KMS-11 (cell line): Measurements from ENCODE around the gene TBXAS1.

Experiments
- H2AFZ ChIP-seq: fragments of 200-600 bp; sonication (generic); 2 replicates; pipeline ENCODE4 v1.6.1; 2016; ENCODE audit warnings: antibody characterized with exemption, mixed run types, low read depth
- H3K27ac ChIP-seq: fragments of 200-600 bp; sonication (generic); 2 replicates; pipeline ENCODE4 v1.6.1; 2016; ENCODE audit warnings: mild to moderate bottlenecking, mixed run types
- H3K27me3 ChIP-seq: fragments of 200-600 bp; sonication (generic); 2 replicates; pipeline ENCODE4 v1.6.1; 2017; ENCODE audit warnings: mild to moderate bottlenecking, low read depth, mixed run types, moderate library complexity; ENCODE audit not compliant: insufficient read depth
- H3K36me3 ChIP-seq: fragments of 200-600 bp; sonication (generic); 2 replicates; pipeline ENCODE4 v1.6.1; 2017; ENCODE audit warnings: mild to moderate bottlenecking, mixed run types; ENCODE audit not compliant: insufficient read depth
- H3K4me1 ChIP-seq: fragments of 200-600 bp; sonication (generic); 2 replicates; pipeline ENCODE4 v1.6.1; 2016; ENCODE audit warnings: mild to moderate bottlenecking, low read depth, mixed run types; ENCODE audit not compliant: poor library complexity, severe bottlenecking
- H3K4me2 ChIP-seq: fragments of 200-600 bp; sonication (generic); 2 replicates; pipeline ENCODE4 v1.7.0; 2016; ENCODE audit warnings: mild to moderate bottlenecking, mixed run types
- H3K4me3 ChIP-seq: fragments of 200-600 bp; sonication (generic); IDR thresholded peaks from 2 replicates; pipeline ENCODE4 v1.6.1; 2017; ENCODE audit warnings: low read depth, low read length, mixed read lengths; ENCODE audit not compliant: insufficient read depth
- H3K79me2 ChIP-seq: fragments of 200-600 bp; sonication (generic); 2 replicates; pipeline ENCODE4 v1.6.1; 2016; ENCODE audit warnings: low read depth, mixed run types; ENCODE audit not compliant: insufficient read depth
- H3K9ac ChIP-seq: fragments of 200-600 bp; sonication (generic); 2 replicates; pipeline ENCODE4 v1.6.1; 2016; ENCODE audit warnings: mild to moderate bottlenecking, mixed run types
- H4K20me1 ChIP-seq: fragments of 200-600 bp; sonication (generic); 2 replicates; pipeline ENCODE4 v1.6.1; 2016; ENCODE audit warnings: mild to moderate bottlenecking, mixed run types; ENCODE audit not compliant: insufficient read depth
- TF ChIP-seq, protein P1 (sequence below): fragments of 200-600 bp; sonication (generic); conservative IDR thresholded peaks from 2 replicates; pipeline ENCODE4 v1.6.1; 2017; ENCODE audit warnings: low read depth, mild to moderate bottlenecking, antibody characterized with exemption, low read length, moderate library complexity, mixed read lengths

The TBXAS1 gene

DNA sequence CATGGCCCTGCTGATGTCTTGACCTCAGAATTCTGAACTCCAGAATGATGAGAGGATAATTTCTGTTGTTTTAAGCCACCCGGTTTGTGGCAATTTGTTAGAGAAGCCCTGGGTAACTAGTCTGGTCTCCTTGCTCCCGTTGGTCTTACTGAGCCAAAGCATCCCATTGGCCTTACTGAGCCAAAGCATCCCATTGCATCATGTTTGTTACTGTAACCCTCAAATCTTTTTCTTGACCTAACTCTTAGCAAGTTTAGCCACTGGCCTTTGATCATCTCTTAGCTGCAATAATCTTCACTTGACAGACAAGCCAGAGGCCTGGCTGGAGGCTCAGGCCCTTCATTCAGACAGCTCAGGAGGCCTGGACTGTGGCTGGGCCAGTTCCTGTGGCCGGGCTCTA lies 21.8 kb downstream of the TBXAS1 start:
- H3K27ac ChIP-seq: no peak overlapping the region
- peaks cover 13% of the 10 kb centered on the region for H3K4me1 ChIP-seq
- H2AFZ ChIP-seq: no peak overlapping the region
- H3K27me3 ChIP-seq: no peaks in the 10 kb centered on the region
- H3K4me3 ChIP-seq: no peak overlapping the region
- H3K4me2 ChIP-seq: no peak overlapping the region
- no peaks in the 10 kb centered on the region for H3K36me3 ChIP-seq
- no peaks in the 10 kb centered on the region for H4K20me1 ChIP-seq
- no peak overlapping the region for H3K9ac ChIP-seq
- TF ChIP-seq, protein P1, sequence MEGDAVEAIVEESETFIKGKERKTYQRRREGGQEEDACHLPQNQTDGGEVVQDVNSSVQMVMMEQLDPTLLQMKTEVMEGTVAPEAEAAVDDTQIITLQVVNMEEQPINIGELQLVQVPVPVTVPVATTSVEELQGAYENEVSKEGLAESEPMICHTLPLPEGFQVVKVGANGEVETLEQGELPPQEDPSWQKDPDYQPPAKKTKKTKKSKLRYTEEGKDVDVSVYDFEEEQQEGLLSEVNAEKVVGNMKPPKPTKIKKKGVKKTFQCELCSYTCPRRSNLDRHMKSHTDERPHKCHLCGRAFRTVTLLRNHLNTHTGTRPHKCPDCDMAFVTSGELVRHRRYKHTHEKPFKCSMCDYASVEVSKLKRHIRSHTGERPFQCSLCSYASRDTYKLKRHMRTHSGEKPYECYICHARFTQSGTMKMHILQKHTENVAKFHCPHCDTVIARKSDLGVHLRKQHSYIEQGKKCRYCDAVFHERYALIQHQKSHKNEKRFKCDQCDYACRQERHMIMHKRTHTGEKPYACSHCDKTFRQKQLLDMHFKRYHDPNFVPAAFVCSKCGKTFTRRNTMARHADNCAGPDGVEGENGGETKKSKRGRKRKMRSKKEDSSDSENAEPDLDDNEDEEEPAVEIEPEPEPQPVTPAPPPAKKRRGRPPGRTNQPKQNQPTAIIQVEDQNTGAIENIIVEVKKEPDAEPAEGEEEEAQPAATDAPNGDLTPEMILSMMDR: no peak
- H3K79me2 ChIP-seq: no peaks in the 10 kb centered on the region

DNA sequence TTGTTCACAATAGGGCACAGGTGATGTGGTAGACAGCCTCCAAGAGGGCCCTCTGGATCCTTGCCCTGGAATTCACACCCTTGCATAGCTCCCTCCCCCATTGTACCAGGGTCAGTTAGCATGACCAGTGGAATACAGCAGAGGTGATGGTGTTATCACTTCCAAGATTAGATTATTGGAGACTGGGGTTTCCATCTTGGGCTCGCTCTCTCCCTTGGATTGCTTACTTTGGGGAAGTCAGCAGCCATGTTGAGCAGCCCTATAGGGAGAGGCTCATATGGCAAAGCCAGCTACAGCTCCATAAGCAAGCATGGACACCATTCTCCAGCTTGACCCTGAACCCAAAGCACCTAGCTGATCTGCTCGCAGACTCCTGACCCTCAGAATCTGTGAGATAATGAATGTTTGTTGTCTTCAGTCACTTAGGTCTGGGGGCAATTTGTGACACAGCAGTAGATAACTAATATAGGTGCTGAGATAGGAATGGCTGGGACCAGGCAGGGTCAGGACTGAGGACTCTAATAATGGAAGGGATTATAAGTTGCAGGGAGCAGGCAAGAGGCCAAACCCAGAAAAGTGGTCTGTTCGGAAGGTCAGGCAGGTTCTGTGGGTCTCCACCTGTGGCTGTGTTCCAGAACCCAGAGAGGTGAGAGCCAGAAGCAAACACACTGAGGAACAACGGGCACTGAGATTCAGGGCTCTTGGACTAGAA lies 22.9 kb downstream of the TBXAS1 start:
- TF ChIP-seq, protein P1: no peak
- no peak overlapping the region for H2AFZ ChIP-seq
- H3K27ac ChIP-seq: no peak overlapping the region
- H3K4me3 ChIP-seq: no peak overlapping the region
- H3K79me2 ChIP-seq: no peaks in the 10 kb centered on the region
- no peaks in the 10 kb centered on the region for H4K20me1 ChIP-seq
- peaks cover 15% of the 10 kb centered on the region for H3K4me1 ChIP-seq
- H3K27me3 ChIP-seq: no peaks in the 10 kb centered on the region
- no peak overlapping the region for H3K9ac ChIP-seq
- H3K4me2 ChIP-seq: no peak overlapping the region
- no peaks in the 10 kb centered on the region for H3K36me3 ChIP-seq

DNA sequence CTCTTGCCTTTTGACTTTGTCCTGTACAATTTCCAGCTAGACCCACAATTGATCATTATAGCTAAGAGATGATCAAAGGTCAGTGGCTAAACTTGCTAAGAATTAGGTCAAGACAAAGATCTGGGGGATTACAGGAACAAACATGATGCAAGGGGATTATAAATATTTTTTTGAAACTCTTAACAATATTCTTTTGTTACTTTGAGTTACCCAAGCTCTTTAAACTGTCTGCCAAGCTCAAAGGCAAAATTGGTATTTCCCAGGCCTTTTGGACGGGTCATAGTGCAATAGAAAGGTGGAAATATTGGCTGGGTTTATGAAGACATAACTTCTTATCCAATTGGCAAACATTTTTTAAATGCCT lies 23.4 kb downstream of the TBXAS1 start:
- H3K4me1 ChIP-seq: peaks cover 15% of the 10 kb centered on the region
- H3K4me3 ChIP-seq: no peak overlapping the region
- no peak overlapping the region for H3K4me2 ChIP-seq
- no peak overlapping the region for H3K27ac ChIP-seq
- no peak overlapping the region for H2AFZ ChIP-seq
- H3K9ac ChIP-seq: no peak overlapping the region
- TF ChIP-seq, protein P1: no peak
- no peaks in the 10 kb centered on the region for H3K79me2 ChIP-seq
- H3K27me3 ChIP-seq: no peaks in the 10 kb centered on the region
- no peaks in the 10 kb centered on the region for H3K36me3 ChIP-seq
- H4K20me1 ChIP-seq: no peaks in the 10 kb centered on the region

DNA sequence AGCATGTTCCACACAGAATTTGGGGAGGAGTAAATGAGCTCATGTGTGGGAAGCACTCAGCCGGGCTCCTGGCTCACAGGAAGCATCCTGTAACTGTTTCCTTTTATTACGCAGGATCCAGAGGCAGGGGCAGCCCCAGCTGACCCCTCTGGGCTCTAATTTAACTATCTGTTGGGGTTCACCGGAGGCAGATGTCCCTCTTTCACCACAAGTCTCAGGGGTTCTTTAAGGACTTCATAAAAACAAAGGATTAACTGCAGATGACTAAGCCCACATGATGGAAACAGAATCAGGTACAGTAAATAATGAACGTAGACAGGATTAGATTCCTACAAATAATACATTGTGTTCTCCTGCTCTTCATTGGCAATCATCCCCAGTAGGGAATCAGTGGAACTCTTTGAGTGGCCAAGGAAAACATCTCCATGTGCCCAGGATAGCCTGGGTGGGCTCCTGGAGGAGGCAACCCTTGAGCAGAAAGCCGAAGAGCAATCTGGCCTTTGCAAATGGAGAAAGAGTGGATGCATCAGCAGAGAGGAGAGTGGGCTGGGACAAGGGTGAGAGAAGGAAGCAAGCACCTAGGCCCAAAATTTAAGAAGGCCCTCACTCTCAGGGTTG lies 24.6 kb downstream of the TBXAS1 start:
- no peak overlapping the region for H3K4me2 ChIP-seq
- H3K4me3 ChIP-seq: no peak overlapping the region
- no peaks in the 10 kb centered on the region for H3K27me3 ChIP-seq
- no peaks in the 10 kb centered on the region for H3K36me3 ChIP-seq
- no peaks in the 10 kb centered on the region for H3K79me2 ChIP-seq
- no peak overlapping the region for H2AFZ ChIP-seq
- peaks cover 15% of the 10 kb centered on the region for H3K4me1 ChIP-seq
- TF ChIP-seq, protein P1: no peak
- H3K27ac ChIP-seq: no peak overlapping the region
- no peak overlapping the region for H3K9ac ChIP-seq
- no peaks in the 10 kb centered on the region for H4K20me1 ChIP-seq
